Measurements from ENCODE around the gene CWH43.
"Not testable (repeated sequence)": the region's sequence is repeated elsewhere in the genome, so short reads cannot be mapped to it uniquely, and the experiment has no call there.

The CWH43 gene

DNA sequence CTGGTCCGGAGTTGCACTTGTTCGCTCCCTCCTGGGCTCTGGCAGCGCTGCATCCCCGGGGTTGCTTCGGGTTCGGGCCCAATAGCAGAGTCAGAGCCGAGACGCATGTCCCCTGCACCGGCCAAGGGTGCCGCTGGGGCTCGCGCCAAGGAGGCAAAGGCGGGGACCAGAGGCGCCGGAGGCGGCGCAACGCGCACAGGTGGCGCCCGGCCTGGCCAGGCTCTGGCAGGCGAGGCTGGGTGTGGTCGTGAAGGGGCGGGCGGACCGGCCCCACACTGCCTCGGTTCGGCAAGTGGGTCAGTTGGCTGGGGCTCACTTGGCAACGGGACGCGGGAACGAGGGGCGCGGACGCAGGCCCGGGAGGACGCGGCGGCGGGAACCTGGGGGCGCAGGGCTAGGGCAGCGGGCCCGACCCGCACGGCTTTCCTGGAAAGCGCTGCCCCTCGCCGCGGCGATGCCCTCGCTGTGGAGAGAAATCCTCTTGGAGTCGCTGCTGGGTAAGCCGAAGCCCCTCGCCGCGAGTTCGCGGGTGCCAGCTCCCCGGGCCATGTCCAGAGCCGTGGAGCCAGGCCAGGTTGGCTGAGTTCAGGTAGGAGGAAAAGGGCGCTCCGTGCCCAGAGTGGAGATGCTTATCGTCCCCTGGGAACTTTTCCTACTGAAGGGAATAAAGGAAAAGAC, at the start of gene CWH43:
CWH43 (plus strand) TSS at position 300 of the 678 bp plus-strand sequence; CDS start at position 455, 155 bp downstream.
- DNase-seq (ENCODE audit: low read depth in 2 of 2) = no peak

DNA sequence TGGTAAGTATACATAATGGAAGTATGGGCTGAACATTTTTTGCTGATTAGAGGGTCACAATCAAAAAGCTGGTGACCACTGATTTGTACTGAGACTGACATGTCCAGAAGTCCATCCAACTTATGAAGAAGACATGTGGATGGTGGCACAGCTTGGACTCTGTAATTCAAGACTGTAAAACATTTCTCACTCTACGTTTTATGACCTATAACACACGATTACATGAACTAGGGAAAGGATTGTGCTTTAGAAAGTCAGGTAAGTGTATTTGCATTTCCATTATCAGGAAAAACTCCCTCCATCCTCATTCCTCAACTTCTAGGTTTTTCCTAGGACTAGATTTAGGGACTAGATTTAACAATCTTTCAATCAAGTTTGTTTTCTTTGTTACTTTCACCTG, 49.0 kb upstream of the CWH43 start:
- no peak for DNase-seq (ENCODE audit: low read depth in 2 of 2)

DNA sequence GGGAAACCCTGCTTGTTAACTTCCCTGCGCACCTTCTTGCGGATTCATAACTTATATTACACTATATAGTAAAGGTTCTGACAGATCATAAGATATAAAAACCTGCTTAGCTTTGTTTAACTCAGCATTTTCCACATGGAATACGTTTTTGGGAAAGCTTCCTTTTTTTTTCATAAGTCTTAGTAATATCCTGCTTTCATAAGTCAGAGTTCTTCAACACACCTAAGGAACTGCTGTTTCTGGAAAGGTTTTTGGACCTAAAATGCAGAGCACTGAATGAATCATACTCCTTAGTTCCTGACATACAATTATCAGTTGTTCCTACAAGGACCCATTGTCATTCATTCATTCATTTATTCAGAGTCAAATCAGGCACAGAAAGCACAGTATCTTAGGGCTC, 47.2 kb upstream of the CWH43 start:
- no peak for DNase-seq (ENCODE audit: low read depth in 2 of 2)

DNA sequence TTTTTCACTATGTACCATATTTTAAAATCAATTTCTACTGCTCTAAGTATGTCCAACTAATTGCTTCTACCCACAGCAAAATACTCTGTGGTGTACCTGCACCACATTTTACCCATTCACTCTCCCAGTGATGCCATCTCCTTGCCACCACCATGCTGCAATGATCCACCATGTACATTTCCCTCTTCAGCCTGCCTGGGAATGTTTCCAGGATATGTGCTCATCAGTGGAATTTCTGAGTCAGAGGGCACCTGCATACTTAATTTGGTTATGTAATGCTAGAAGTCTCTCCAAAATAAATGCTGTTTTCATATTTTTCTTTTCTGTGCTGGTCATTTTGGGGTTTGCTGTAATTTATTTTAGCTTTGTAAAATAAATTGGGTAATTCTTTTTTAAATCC, 46.3 kb upstream of the CWH43 start:
- DNase-seq (ENCODE audit: low read depth in 2 of 2) = no peak

DNA sequence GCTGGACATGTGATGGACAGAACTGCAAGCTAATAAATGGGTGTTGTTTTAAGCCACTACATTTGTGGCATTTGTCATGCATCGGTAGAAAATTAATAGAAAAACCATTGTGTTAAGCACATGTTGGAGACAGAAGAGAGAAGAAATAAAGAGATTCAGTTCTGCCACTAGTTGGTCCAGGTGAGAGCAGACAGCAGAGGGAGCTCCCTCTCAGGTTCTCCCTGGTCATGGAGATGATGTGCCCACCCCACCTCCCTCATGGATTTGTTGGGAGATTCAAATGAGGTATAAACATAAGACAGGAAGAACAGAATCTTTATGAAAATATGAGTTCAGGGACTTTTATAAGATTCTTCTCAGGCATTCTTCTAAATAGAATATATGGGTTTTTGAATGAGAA, 42.7 kb upstream of the CWH43 start:
- DNase-seq (ENCODE audit: low read depth in 2 of 2) = no peak

DNA sequence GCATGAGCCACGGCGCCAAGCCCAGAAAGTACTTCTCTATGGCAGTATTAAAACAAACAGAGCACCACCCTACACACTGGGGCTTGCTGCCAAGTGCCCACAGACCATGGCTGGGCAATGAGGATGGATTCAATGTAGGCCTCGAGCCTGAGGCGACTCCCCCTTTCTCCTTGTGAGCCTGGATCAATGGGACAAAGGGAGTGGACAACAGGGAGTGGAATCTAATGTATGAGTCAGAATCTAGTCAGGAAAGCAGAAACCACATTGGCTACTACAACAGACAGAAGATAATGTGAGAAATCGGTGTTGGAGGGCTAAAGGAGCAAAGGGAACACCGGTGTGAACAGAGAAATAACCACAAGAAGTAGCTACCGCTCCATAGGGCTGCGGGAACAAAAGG, 41.8 kb upstream of the CWH43 start:
- no peak for DNase-seq (ENCODE audit: low read depth in 2 of 2)

DNA sequence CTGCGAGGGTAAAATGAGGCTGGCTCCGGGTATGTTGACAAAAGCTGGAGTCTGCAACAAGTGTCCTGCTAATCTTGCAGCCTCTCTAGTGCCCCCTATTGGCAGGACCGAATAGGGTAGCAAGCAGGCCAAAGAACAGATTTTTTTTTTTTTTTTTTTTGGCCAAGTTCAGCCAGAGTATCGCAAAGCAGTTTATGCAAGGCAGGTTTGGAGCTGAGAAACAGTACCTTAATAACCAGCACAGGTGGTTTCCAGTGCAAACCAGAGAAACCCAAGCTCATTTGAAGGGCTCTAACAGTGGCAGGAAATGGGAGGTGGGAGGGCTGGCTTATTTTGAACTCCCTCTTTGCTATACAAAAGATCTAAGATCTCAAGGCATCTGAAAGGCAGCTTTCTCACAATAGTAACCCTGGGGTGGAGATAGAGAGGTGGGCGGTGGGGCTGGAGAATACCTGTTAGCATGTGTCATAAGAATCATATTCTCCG, 41.3 kb upstream of the CWH43 start:
- DNase-seq (ENCODE audit: low read depth in 2 of 2) = peak; percentile 23 to 33

DNA sequence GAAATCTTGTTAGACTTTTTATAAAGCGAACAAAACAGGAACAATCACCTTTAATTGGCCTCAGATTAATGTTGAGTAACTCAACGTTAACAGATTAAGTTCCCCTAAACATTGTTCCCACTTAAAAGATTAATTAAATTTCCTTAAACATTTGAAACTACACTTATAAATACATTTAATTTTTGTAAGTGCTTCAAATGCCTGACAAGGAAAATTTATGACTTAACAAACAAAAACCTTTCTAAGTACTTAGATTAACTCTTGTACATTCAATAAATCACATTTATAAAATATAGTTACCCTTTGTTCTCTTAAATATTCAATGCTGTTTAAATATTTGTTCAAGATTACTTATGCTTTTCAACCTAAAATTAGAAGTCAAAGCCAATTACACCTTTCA, 40.1 kb upstream of the CWH43 start:
- DNase-seq (ENCODE audit: low read depth in 2 of 2) = no peak

DNA sequence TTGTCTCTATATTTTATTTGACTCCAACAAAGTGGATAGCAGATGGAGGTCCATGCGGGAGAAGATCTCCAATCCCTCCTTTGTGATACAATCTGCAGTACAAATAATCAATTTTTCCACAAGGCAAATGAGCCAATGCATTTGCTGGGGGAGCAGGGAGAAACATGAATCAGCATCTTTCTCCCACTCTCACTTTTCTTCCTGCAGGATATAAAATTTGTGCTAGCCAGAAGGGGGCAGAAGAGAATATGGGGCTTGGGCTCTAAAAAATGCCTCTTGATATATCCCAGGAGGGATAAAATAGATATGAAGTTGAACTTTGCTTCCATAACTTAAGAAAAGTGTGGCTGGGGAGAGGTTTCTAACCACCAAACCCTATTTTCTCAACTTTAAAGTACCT, 38.3 kb upstream of the CWH43 start:
- no peak for DNase-seq (ENCODE audit: low read depth in 2 of 2)

DNA sequence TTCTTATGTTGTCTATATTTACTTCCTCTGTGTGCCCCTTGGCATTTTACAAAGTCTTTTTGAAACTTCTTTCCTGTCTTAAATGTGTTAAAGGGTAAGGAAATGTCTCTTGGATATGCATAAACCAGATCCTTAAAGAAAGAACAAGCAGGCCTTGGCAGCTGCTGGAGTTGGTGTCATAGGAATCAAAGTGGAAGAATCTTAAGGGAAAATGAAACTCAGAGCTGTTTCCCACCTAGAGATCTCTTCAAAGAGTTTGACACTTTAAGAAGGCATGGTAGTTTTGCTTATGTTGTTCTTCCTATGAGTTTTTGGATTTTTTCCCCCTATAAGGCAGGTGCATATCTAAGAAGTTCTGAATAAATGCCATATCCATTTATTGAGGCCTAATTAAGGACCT, 37.0 kb upstream of the CWH43 start:
- DNase-seq (ENCODE audit: low read depth in 2 of 2) = no peak

DNA sequence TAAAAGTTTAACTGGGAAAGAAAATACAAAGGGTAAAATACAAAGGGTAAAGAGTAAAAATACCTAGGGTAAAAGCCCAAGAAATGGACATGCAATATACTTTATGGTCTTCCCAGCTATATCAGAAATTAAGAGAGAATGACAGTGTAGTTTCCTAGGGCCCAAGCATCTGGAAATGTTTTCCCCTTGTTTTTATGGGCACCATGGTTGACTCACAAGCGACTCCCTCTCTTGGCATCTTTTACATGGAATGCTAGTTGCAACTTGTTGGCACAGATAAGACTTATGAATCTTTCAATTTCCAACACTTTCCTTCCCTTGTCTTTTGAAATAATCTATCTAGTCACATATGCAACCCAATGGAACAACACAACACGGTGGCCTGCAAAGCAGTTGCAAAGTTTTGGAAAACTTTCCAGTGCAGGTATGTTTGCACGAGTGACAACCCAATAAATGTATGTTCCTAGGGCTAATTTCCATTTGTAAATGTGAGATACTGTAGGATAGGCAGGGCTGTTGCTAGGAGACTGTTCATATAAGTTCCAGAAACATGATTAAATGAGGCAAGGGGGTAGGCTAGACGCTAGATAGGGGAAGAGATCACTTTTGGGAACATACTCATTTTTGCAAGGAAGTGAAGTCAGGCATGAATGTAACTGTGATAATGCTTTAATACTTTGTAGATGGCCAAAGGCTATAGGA, 36.4 kb upstream of the CWH43 start:
- no peak for DNase-seq (ENCODE audit: low read depth in 2 of 2)

DNA sequence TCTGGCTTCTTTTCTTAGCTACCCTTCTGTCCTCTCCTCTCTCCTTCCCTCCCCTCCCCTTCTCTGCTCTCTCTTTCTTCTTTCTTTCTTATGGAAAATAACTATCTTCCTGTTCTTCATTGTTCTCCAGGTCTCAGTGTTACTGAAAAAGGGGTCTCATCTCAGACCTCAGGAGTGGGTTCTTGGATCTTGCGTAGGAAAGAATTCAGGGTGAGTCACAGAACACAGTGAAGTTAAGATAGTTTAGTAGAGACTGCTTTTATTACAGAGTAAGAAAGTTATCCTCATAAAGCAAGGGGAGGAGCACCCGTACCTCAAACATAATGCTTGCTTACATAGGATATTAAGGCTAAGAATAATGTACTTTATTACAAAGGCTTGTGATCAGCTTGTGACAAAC, 31.8 kb upstream of the CWH43 start:
- DNase-seq (ENCODE audit: low read depth in 2 of 2) = no peak

DNA sequence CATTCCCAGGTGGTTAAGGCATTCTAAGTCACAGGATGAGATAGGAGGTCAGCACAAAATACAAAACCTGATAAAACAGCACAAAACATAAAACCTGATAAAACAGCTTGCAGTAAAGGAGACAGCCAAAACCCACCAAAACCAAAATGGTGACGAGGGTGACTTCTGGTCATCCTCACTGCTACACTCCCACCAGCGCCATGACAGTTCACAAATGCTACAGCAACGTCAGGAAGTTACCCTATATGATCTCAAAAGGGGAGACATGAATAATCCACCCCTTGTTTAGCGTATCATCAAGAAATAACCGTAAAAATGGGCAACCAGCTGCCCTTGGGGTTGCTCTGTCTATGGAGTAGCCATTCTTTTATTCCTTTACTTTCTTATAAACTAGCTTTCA, 28.7 kb upstream of the CWH43 start:
- not testable (repeated sequence) for DNase-seq (ENCODE audit: low read depth in 2 of 2)

DNA sequence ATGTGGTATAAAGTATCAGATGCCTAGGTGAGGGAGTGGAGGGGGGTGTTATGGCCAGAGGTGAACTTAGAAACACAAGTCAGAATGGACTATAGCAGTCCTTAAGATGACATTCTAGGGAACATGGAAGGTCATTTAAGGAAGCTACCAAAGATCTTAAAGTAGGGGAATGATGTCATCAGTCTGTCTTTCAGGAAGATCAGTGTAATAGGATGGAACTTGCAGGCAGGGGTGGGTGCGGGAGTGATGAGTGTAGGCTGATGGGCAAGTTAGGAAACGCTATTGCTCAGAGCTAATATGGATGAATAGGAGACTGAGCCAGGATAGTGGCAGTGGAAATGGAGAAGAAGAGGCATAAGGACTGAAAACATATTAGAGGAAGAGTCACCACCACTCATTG, 27.5 kb upstream of the CWH43 start:
- no peak for DNase-seq (ENCODE audit: low read depth in 2 of 2)

DNA sequence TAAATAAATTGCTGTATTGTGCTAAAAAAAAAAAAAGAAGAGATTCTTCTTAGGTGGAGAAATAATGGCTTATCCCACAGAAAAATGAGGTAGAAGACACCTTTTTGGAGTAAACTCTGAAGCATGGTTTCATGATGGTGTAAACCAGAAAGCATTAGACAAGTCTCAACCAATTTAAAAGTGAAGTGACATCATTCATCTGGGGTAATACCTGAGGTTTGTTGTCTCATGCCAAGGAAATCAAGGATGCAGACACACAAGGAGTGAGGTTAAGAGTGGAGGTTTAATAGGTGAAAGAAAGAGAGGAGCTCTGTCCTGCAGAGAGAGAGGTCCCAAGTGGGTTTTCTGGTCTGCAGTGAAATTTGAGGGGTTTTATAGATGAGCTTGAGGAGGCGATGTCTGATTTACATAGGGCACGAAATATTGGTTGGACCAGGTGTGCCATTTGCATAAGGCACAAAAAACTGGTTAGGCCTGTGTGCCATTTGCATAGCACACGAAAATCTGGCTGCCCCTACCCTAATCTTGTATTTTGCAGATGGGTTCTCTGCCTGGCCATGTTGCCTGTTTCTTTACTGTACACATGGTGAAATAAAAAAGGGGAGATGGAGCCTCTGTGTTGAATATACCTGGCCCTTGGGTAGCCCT, 25.0 kb upstream of the CWH43 start:
- DNase-seq (ENCODE audit: low read depth in 2 of 2) = no peak

DNA sequence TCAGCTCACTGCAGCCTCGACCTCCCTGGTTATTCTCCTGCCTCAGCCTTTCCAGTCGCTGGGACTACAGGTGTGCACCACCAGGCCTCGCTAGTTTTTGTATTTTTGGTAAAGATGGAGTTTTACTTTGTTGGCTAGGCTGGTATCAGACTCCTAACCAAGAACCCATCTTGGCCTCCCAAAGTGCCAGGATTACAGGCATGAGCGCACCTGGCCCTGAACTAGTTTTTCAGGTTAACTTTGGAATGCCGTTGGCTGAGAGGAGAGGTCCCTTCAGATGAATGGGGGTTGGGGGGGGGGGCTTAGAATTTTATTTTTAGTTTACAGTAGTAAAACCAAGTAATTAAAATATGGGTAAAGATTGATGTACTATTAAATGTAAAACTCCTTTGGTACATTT, 23.4 kb upstream of the CWH43 start:
- DNase-seq (ENCODE audit: low read depth in 2 of 2) = no peak

DNA sequence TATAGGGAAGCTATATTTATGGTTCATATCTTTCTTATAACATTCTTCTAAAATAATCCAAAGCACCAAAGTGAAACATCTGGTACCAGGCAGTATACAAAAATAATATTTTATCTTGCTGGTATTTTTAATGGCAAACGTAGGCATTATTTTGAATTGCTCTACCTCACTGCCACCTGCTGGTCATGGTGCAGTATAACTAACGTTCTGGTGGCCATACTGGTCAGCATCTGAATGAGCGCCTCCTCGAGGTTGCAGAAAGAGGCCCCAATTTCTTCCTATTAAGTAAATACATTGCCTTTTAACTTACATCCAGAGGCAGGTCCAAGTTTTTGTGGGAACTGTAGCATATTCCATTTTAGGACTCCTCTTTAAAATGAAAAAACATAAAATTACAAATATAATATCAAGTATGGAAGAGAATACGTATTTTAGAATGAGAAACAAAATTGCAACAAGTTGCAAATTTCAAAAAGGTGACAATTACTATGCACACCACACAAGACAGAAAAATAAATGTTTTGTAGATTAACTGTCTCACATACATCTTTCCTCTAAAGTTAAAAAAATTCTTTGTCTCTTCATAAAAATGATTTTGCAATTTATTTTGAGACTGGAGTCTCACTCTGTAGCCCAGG, 22.9 kb upstream of the CWH43 start:
- DNase-seq (ENCODE audit: low read depth in 2 of 2) = peak; percentile 33 to 40

DNA sequence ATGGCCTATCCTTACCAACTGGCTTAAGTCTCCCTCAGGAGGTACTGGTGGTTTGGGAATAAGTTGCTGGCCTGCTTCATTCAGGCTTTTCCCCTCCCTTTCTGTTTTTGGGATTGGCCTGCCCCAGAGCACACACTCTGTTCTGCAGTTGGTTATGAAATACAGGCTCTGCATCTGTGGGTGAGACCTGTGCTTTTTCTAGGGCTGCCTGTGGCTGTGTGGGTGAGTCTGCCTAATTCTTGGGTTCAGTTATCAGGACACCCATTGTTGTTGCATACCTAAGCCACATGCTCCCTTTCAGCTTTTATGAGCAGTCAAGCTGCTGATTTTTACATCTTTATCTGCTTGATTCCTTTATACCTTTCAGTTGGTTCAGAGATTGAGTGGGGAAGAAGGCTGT, 19.0 kb upstream of the CWH43 start:
- no peak for DNase-seq (ENCODE audit: low read depth in 2 of 2)

DNA sequence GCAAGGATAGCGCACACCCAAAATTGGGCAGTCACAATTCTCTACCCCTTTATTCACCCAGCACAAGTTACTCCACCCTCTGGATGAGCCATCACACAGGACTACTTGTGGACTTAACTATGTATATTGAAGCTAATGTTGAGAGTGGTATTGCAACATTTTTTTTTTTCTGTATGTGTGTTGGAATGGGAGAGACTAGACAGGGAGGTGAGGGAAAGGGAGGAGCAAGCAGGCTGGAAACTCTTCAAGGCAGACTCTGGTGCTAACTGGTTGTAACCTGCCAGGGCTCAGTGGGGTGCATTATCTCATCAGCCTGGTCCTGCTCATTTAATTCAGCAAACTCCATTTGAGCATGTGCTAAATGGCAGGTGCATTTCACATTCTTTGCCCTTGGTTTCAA, 18.4 kb upstream of the CWH43 start:
- DNase-seq (ENCODE audit: low read depth in 2 of 2) = no peak

DNA sequence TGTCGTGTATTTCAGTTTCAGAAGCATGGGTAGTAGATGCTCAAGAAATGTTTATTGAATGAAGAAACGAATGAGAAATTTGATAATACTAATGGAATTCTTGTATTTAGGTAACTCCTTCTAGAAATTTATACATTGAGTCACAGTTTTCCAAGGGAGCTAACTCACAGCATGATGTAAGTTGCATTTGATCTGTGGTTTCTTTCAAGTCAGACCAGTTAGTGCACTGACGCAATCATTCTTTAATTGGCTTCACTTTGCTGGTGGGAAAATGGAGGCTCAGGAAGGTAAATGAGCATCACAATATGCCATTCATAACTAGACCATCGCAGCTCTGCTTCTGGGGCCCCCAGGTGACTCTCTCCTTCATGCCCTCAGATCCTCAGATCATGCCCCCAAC, 17.3 kb upstream of the CWH43 start:
- no peak for DNase-seq (ENCODE audit: low read depth in 2 of 2)

DNA sequence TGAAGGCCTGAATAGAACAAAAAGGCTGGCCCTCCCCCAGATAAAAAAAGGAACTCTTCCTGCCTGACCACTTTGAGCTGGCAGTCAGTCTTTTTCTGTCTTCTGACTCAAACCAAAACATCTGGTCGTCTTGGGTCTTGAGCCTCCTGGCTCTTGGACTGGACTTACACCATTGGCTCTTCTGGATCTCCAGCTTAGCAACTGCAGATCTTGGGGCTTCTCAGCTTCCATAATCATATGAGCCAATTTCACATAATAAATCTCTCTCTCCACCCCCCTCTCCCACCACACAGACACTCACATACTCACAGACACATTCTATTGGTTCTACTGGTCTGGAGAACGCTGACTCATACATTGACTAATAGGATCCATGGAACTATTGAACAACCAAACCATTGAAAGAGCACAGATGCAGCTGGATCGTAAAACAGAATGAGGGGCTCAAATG, 15.6 kb upstream of the CWH43 start:
- DNase-seq (ENCODE audit: low read depth in 2 of 2) = no peak

DNA sequence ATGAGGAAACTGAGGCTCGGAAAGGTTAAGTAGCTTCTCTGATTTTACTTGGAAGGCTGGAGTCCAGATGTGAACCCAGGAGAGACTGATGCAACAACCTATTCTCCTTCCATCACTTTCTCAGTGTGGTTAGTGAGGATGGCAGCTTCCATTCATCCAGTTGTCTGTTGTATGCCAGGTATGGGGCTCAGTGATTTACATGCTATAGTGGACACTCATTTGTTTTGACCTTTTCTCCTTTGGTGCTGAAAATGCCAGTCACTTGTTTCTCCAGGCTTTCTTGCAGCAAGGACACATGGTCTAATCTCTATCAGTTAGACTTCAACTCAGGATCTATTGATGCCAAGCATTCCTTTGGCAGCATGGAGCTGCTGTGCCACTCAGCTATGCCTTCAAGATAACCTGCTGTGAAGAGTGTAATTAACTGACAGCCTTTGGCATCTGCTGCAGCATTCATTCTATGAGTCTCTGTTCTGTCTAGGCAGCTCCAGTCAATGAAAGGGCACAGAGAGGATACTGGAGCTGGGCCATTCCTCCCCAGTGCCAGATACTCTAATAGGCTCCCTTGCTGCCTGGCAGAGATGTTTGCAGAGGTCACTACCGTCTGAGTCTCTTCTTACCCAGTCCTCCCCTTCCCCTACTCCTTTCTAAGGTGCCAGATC, 11.0 kb upstream of the CWH43 start:
- no peak for DNase-seq (ENCODE audit: low read depth in 2 of 2)
